HCT116 (cell line): ENCODE measurements around the gene CD69. TPM values are rescaled to one million over a fixed set of nuclear protein-coding genes. Genes with fewer than 3 reads are reported as not detected.

Experiments used
- ATAC-seq: fragments of 200-7000 bp; cut with Tn5 transposase; 2 replicates; pipeline ENCODE4 v1.9.1; 2020; ENCODE audit warnings: mild to moderate bottlenecking, moderate library complexity
- BruUV-seq: library from RNA; stranded (reverse); fragments of 400-500 nt; replicated peaks from 2 replicates; lab custom pipeline; 2021; lab: Mats Ljungman, UMichigan
- CTCF ChIA-PET: fragments of 300-600 bp; sonication (Branson Sonifier 250); formaldehyde crosslinking; loops from one replicate; lab custom pipeline; 2021; ENCODE audit warnings: antibody characterized with exemption; lab: Charles Lee
- POLR2A ChIA-PET: fragments of 300-600, 350-600 bp; sonication (Branson Sonifier 250); formaldehyde crosslinking; loops from one replicate; lab custom pipeline; 2021; ENCODE audit warnings: antibody characterized with exemption; lab: Charles Lee
- RAD21 ChIA-PET, 2 experiments: fragments of 300-600 bp; sonication (Branson Sonifier 250); formaldehyde crosslinking; loops; one replicate each; lab custom pipeline; 2023; ENCODE audit warnings: low total read pairs in 2 of 2; ENCODE audit not compliant: uncharacterized antibody in 2 of 2, unreplicated experiment in 2 of 2, low non-redundant PET in 1 of 2; lab: Charles Lee
- DNase-seq: peaks from one replicate; pipeline ENCODE4 v3.0.0-alpha.2; 2010; ENCODE audit warnings: low read depth, low spot score
- H2AFZ ChIP-seq: fragments of 200-600 bp; shearing (Covaris generic), sonication (generic); 2 replicates; pipeline ENCODE4 v1.6.1; 2017; ENCODE audit warnings: low read depth, mixed run types, mixed read lengths, antibody characterized with exemption, low read length; ENCODE audit not compliant: poor library complexity, severe bottlenecking
- H3K27ac ChIP-seq: 2 replicates; pipeline ENCODE4 v1.5.1; 2012; ENCODE audit warnings: low read depth, low read length
- H3K27me3 ChIP-seq: fragments of 200-600 bp; sonication (generic); 2 replicates; pipeline ENCODE4 v1.6.1; 2016; ENCODE audit warnings: mixed run types, low read length, mixed read lengths; ENCODE audit not compliant: insufficient read depth
- H3K36me3 ChIP-seq, 2 experiments: fragments of 200-500 bp in 1 of 2; fragments of 200-600 bp in 1 of 2; sonication (Bioruptor generic) in 1 of 2; sonication (generic) in 1 of 2; 2 replicates each; pipeline versions ENCODE4 v1.5.1 to v1.6.1; 2014 to 2016; ENCODE audit warnings: low read length in 2 of 2, inconsistent platforms in 1 of 2, mixed read lengths in 1 of 2, mixed run types in 1 of 2; ENCODE audit not compliant: insufficient read depth in 2 of 2, control insufficient read depth in 1 of 2
- H3K4me1 ChIP-seq, 2 experiments: fragments of 200-600 bp in 1 of 2; sonication (generic) in 1 of 2; 2 replicates each; pipeline versions ENCODE4 v1.5.1 to v1.6.1; 2012 to 2017; ENCODE audit warnings: low read length in 2 of 2, inconsistent platforms in 1 of 2, mild to moderate bottlenecking in 1 of 2, mixed read lengths in 1 of 2, mixed run types in 1 of 2, moderate library complexity in 1 of 2; ENCODE audit not compliant: insufficient read depth in 2 of 2, control insufficient read depth in 1 of 2
- H3K4me2 ChIP-seq: fragments of 200-600 bp; sonication (generic); 2 replicates; pipeline ENCODE4 v1.6.1; 2017; ENCODE audit warnings: mixed run types, low read length, mixed read lengths
- H3K4me3 ChIP-seq, 2 experiments: fragments of 200-600 bp in 1 of 2; sonication (generic) in 1 of 2; replicated peaks in 1 of 2; 2 replicates each; pipeline ENCODE4 v1.5.1; 2011 to 2016; ENCODE audit warnings: low read length in 2 of 2, control low read depth in 1 of 2, low read depth in 1 of 2, mild to moderate bottlenecking in 1 of 2, mixed read lengths in 1 of 2, mixed run types in 1 of 2
- H3K79me2 ChIP-seq: fragments of 200-600 bp; sonication (generic); 2 replicates; pipeline ENCODE4 v1.6.1; 2017; ENCODE audit warnings: mild to moderate bottlenecking, mixed run types, low read length, moderate library complexity, mixed read lengths; ENCODE audit not compliant: insufficient read depth
- H3K9ac ChIP-seq: fragments of 200-600 bp; sonication (generic); 2 replicates; pipeline ENCODE4 v1.6.1; 2016; ENCODE audit warnings: low read length, mixed read lengths
- H3K9me2 ChIP-seq: fragments of 200-600 bp; sonication (generic), shearing (Covaris generic); 2 replicates; pipeline ENCODE4 v1.6.1; 2017; ENCODE audit warnings: mixed run types, mild to moderate bottlenecking, moderate library complexity; ENCODE audit not compliant: insufficient read depth
- H3K9me3 ChIP-seq, 2 experiments: fragments of 200-500 bp in 1 of 2; fragments of 200-600 bp in 1 of 2; sonication (Bioruptor generic) in 1 of 2; sonication (generic) in 1 of 2; 2 replicates each; pipeline ENCODE4 v1.6.1; 2014 to 2017; ENCODE audit warnings: low read length in 2 of 2, mixed read lengths in 2 of 2, inconsistent platforms in 1 of 2, low read depth in 1 of 2, mild to moderate bottlenecking in 1 of 2, mixed run types in 1 of 2, moderate library complexity in 1 of 2; ENCODE audit not compliant: control insufficient read depth in 1 of 2, insufficient read depth in 1 of 2
- H4K20me1 ChIP-seq: fragments of 200-600 bp; sonication (generic), shearing (Covaris generic); 2 replicates; pipeline ENCODE4 v1.6.1; 2017; ENCODE audit warnings: mixed run types, mild to moderate bottlenecking, moderate library complexity; ENCODE audit not compliant: insufficient read depth
- EGR1 ChIP-seq: IDR thresholded peaks from 2 replicates; pipeline ENCODE4 v1.6.1; 2012; ENCODE audit warnings: low read depth
- MAX ChIP-seq: IDR thresholded peaks from 2 replicates; pipeline ENCODE4 v1.6.1; 2012
- RAD21 ChIP-seq: IDR thresholded peaks from 2 replicates; pipeline ENCODE4 v1.6.1; 2012; ENCODE audit warnings: low read depth, mild to moderate bottlenecking
- REST ChIP-seq: IDR thresholded peaks from 2 replicates; pipeline ENCODE4 v1.6.1; 2012; ENCODE audit warnings: low read depth
- intact Hi-C: fragments of 100-400 bp; cut with micrococcal nuclease; formaldehyde crosslinking; loops from 2 replicates; pipeline ENCODE4 v1.10.0; 2022
- total RNA-seq: library from RNA; stranded (reverse); gene quantifications from one replicate; pipeline ENCODE4 v1.2.1, GENCODE V29; 2021; ENCODE audit not compliant: unreplicated experiment

Gene CD69
- total RNA-seq, 1 experiment from 2014 or later, result not detected

DNA sequence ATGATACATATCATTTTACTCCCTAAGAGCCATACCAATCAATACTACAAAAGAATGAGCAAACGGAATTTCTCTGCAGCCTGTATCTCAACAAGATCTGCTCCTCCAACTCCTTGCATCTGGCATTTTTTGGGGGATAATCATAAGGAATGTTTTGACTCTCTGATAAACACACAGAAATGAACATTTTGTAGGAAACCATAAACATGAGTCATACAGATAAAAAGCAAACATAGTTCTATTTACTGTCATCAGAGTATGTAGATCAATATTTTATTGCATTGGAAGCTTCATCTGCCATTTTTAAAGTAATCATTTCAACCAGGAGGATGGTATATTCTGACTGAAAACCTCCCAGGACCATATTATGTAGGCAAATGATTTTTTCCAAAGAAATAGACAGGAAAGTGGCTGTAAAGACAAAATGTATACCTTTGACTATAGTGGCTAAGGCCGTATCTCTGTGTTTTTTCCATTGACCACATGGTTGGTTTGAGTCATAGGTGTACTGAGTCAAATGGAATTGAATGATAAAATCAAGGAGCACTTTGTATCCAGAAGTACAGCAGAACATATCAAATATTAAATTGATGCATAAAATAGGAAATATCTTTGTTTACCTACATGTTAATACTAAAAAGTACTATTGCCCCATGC is 32.4 kb upstream of the CD69 start:
- no TSS peak for BruUV-seq
- TF ChIP-seq REST, result no peak
- TF ChIP-seq EGR1, result no peak
- no peak for TF ChIP-seq MAX
- TF ChIP-seq RAD21, result no peak
- TF ChIP-seq, all 23 proteins: peak for 0
- ChIA-PET POLR2A (no interaction called here), RAD21 (no interaction called here), CTCF (no interaction called here)
- no peak for ATAC-seq
- no peaks in the 10 kb centered on the region for H3K9me2 ChIP-seq
- H3K9me3 ChIP-seq, result no peaks in the 10 kb centered on the region
- no peaks in the 10 kb centered on the region for H3K79me2 ChIP-seq
- H2AFZ ChIP-seq, result no peak overlapping the region
- H3K27ac ChIP-seq, result no peak overlapping the region
- H3K9ac ChIP-seq, result no peak overlapping the region
- H3K4me3 ChIP-seq, result no peak overlapping the region
- no peak for DNase-seq
- peaks cover 43% of the 10 kb centered on the region for H3K27me3 ChIP-seq
- H3K36me3 ChIP-seq, result no peaks in the 10 kb centered on the region
- H3K4me1 ChIP-seq, result no peaks in the 10 kb centered on the region
- intact Hi-C loops, result no loop called here
- H4K20me1 ChIP-seq, result no peaks in the 10 kb centered on the region
- no peak overlapping the region for H3K4me2 ChIP-seq
